Stimulated activated CD4-positive, alpha-beta T cell treated with anti-CD3 and anti-CD28 coated beads, Interleukin-4, amount 100 ng/mL, for 4 hours (primary cell): Measurements from ENCODE around the gene DCLK1.
"Not testable (repeated sequence)": the region's sequence is repeated elsewhere in the genome, so short reads cannot be mapped to it uniquely, and the experiment has no call there.

ENCODE experiments used
- DNase-seq, 2 experiments: peaks; one replicate each; pipeline ENCODE4 v3.0.0-alpha.2; 2020

The DCLK1 gene

GRCh38 chr13:36031490-36031889, 99.7 kb downstream of the DCLK1 start:
- DNase-seq = no peak

- no peak for DNase-seq
Observed at GRCh38 chr13:36030670-36031331, 100.4 kb downstream of the DCLK1 start.

DNA sequence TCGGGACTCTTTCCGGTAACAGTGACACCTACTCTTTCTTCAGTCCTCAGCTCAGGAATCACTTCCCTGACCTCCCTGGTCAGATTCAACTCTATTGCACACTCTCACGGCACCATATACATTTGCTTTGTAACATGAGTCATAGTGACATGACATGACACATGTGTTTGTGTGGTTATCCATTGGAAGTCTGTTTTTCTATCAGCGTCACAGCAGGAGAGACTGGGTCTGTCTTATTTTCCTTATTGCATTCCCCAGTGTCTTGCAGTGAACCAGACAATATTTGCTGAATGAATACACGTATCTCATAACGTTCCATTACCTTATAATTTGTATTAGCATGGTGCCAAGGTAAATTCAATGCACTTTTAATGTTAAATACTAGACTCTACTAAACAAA, 102.0 kb downstream of the DCLK1 start:
- no peak for DNase-seq

DNA sequence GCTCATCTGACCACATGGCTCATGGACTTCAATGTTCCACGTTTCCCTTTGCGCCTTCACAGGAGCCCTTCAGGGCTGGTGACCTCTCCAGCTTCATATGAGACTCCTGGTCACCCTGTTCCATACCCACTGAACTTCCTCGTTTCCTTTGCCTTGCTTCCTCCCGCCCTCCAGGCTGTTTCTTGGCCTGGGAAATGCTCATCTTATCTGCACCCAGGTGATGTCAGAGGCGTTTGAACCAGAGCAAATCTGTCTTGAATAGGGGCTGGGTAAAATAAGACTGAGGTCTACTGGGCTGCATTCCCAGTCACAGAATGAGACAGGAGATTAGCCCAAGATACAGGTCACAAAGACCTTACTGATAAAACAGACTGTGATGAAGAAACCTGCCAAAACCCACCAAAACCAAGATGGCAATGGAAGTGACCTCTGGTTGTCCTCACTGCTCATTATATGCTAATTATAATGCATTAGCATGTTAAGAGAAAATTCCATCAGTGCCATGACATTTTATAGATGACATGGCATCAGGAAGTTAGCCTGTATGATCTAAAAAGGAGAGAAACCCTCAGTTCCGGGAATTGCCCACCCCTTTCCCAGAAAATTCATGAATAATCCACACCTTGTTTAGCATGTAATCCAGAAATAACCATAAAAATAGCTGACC, 102.7 kb downstream of the DCLK1 start:
- DNase-seq = no peak

GRCh38 chr13:36026531-36026930, 104.7 kb downstream of the DCLK1 start:
- DNase-seq = no peak

GRCh38 chr13:36014763-36015162, 116.4 kb downstream of the DCLK1 start:
- DNase-seq = no peak

DNA sequence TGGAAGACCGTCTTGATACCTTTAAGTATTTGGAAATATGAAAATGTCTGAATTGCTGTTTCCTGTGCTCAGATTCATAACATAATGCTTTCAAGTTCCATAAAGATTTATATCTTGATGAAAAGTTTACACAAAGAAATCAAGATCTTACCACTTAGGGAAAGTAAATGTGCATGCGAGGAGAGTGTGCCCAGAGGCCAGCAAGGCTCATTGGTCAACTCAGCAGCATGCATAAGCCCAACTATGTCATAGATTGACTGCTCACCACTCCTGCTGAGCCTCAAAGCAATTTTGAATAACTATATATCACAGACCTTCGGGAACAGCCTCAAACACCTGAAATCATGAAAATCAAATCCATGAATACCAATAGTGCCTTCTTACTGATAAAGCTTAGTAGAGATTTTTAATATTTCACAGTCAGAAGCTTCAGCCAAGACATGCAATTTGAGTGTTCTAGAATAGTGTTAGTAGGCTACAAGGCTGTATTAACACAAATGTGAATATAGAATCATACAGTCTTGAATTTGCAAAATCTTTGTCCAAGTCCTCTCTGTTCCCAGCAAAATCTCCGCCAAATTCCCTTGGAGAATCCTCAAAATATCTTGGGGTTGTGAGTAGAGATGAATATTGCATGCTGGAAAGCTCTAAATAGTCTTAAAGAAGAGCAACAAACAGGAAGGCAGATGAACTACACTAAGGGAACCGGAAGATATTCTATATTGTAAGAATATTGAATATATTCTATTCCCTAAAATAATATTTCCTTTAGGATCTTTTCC, 124.1 kb downstream of the DCLK1 start:
- no peak for DNase-seq

DNA sequence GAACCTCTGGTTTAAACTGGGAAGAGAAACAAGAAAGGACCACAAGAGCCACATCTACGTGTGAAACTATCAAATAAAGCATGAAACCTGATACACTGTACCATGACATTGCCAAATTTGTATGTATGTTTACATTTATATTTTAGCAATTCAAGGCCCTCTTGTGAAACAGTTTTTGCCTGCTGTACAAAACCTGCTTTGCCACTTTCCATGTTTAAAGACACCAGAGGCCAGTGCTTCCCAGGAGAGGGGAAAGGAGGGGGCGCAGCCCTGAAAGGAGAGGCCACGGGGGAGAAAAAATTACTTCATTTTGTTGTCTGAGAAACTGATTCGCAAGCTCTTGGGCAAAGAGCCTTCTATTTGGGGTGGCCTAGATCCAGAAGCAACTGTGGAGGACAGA, 124.8 kb downstream of the DCLK1 start:
- no peak for DNase-seq

GRCh38 chr13:36001561-36001960, 129.6 kb downstream of the DCLK1 start:
- DNase-seq = no peak

- DNase-seq = no peak
Observed at GRCh38 chr13:36000028-36000427, 131.2 kb downstream of the DCLK1 start.

- DNase-seq = no peak
Observed at GRCh38 chr13:35996360-35996759, 134.8 kb downstream of the DCLK1 start.

DNA sequence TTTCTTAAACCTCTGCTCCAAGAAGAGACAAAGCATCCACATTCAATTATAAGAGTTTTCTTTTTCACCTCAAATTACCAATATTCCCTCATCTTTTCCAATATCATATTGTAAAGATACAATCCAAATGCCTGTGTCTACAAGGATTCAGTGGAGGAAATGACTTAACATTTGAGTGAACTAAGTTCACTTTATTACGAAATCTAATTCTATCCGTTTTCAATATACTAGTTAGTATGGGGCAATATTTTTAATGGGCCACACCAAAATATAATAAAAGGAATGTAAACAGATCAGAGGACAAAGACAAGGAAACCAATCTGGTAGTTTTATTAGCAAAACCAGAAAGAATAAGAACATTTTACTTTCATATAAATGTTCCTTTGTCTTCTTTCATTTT, 136.0 kb downstream of the DCLK1 start:
- DNase-seq = no peak

DNA sequence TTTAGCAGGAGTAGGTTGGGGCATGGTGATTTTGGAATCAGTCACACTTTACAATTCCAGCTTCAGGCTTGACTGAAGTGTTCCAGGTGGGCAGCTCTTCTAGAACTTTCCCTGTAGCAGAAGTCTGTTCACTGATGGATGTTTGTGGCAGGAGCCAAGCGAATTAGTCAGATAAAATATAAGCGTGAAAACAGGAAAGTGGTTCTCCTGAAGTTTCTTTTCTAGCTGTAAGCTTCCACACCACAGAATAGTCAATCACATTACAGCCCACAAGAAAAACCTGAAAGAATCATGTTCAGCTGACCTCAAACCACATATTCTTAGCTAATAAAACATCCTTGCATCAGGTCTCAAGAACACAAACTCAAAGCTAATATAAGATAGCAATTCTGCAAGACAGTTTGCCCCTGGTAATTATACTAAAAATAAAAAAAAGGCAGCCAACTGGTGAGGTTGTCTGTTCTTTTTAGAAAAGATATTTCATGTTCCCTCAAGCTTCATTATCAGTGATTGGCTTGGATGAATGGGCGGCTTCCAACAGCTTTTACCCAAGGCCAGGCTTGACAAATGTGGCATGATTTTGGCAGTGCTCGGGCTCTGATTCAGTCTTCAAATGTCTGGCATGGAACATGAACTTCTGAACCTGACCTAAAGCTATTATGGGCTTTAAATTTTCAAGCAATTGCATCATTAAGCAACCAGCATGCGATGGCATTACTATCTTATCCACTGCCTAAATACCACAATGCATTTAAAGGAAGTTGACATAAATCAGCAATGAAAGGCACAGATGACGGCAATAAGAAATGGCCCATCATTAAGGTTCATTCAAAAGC, 136.8 kb downstream of the DCLK1 start:
- no peak for DNase-seq

DNA sequence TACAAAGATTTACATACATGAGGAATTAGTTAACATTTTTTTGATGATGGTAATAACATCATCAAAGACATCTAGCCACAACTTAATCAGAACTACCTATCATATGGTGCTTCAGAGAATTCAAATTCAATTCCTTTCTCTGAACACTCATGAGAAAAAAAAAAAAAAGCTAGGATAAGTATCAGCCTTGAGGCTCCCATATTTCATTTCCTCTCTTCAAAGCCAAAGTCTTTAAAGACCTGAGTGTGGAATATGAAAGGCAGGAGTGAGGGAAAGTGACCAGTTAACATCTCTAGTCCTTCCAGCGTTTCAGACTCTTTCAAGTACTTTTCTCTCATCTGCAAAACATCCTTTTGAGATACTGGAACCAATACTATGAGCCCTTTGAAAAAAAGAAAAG, 137.5 kb downstream of the DCLK1 start:
- DNase-seq = no peak

- no peak for DNase-seq
Observed at GRCh38 chr13:35992964-35993363, 138.2 kb downstream of the DCLK1 start.

GRCh38 chr13:35990196-35990595, 141.0 kb downstream of the DCLK1 start:
- DNase-seq = no peak

- no peak for DNase-seq
Observed at GRCh38 chr13:35988648-35989081, 142.5 kb downstream of the DCLK1 start.

GRCh38 chr13:35987572-35988513, 143.3 kb downstream of the DCLK1 start:
- DNase-seq = no peak

GRCh38 chr13:35984776-35985453, 146.3 kb downstream of the DCLK1 start:
- no peak for DNase-seq

GRCh38 chr13:35984287-35984686, 146.9 kb downstream of the DCLK1 start:
- no peak for DNase-seq

- not testable (repeated sequence) for DNase-seq
Observed at GRCh38 chr13:35983703-35984102, 147.5 kb downstream of the DCLK1 start.
